Activated CD4-positive, CD25-positive, alpha-beta regulatory T cell treated with anti-CD3 and anti-CD28 coated beads, Interleukin-2, amount 50 U/mL, for 72 hours (primary cell): ENCODE measurements around the gene CHMP6.

Source experiments
- DNase-seq: peaks from one replicate; pipeline ENCODE4 v3.0.0; 2021

The CHMP6 gene

GRCh38 chr17:80991645-80992076 lies at the start of gene CHMP6:
TSS of gene CHMP6 (plus strand) at chr17:80991841. CDS start at chr17:80991919, 78 bp downstream.
- DNase-seq: peak; percentile 78

- DNase-seq: no peak
These were observed 49.0 kb upstream of the CHMP6 start for GRCh38 chr17:80942423-80943345.

GRCh38 chr17:80943346-80944145 lies 48.1 kb upstream of the CHMP6 start:
- DNase-seq: no peak

GRCh38 chr17:80944326-80944725 lies 47.3 kb upstream of the CHMP6 start:
- no peak for DNase-seq

- DNase-seq: no peak
These were observed 45.9 kb upstream of the CHMP6 start for GRCh38 chr17:80945736-80946135.

- DNase-seq: no peak
These were observed 45.2 kb upstream of the CHMP6 start for GRCh38 chr17:80946449-80946848.

- DNase-seq: no peak
These were observed 44.3 kb upstream of the CHMP6 start for GRCh38 chr17:80947200-80947940.

GRCh38 chr17:80948019-80948975 lies 43.3 kb upstream of the CHMP6 start:
- DNase-seq: no peak

GRCh38 chr17:80948976-80949450 lies 42.6 kb upstream of the CHMP6 start:
- DNase-seq: no peak

GRCh38 chr17:80949451-80950421 lies 41.9 kb upstream of the CHMP6 start:
- no peak for DNase-seq

- DNase-seq: no peak
These were observed 41.0 kb upstream of the CHMP6 start for GRCh38 chr17:80950466-80951120.

GRCh38 chr17:80951121-80952090 lies 40.2 kb upstream of the CHMP6 start:
- DNase-seq: no peak

GRCh38 chr17:80952291-80952690 lies 39.4 kb upstream of the CHMP6 start:
- DNase-seq: no peak

- no peak for DNase-seq
These were observed 37.9 kb upstream of the CHMP6 start for GRCh38 chr17:80953471-80954315.

- no peak for DNase-seq
These were observed 36.6 kb upstream of the CHMP6 start for GRCh38 chr17:80955078-80955477.

- no peak for DNase-seq
These were observed 35.9 kb upstream of the CHMP6 start for GRCh38 chr17:80955671-80956280.
